T-helper 1 cell treated with Interleukin-12 subunit alpha and Interleukin-12 subunit beta and Interleukin-4 antibody, amounts not matched to agents 30 ng/mL and 1 ng/mL, for 36 hours (primary cell): ENCODE data around the gene IL6ST. TPM values are rescaled to one million over a fixed set of nuclear protein-coding genes. Genes with fewer than 3 reads are reported as not detected.

Experiments
- intact Hi-C: fragments of 100-400 bp; cut with micrococcal nuclease; formaldehyde crosslinking; loops from one replicate; pipeline ENCODE4 v1.15.1; 2024
- total RNA-seq: library from RNA; stranded (reverse); gene quantifications from 2 replicates; pipeline ENCODE4 v1.2.3, GENCODE V29; 2022

Gene IL6ST
- total RNA-seq, 1 donor from 2014 or later, result 99.6 TPM

DNA sequence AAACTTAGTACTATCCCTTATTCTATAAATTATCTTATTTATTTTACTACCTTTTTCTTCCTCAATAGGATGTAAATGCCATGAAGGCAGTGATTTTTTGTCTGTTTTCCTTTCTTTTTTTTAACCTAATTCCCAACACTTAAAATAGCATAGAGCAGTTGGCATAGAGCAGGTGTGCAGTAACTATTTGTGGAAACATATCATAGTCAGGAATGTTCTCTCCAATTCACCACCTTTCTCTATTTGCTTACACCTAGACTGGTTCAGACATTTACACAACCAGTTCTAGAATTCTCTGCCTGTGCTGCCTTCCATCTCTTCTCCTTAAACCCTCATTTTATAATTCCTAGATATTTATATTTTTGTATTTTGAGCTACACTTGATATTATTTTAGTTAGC is 94.0 kb downstream of the IL6ST start:
- intact Hi-C loops, result loop anchor here (5.0 to 10.0 kb wide), 3 partner anchors 366 to 728 kb away; partner anchors contain the start of genes CDC20B, DHX29, MTREX and PLPP1

DNA sequence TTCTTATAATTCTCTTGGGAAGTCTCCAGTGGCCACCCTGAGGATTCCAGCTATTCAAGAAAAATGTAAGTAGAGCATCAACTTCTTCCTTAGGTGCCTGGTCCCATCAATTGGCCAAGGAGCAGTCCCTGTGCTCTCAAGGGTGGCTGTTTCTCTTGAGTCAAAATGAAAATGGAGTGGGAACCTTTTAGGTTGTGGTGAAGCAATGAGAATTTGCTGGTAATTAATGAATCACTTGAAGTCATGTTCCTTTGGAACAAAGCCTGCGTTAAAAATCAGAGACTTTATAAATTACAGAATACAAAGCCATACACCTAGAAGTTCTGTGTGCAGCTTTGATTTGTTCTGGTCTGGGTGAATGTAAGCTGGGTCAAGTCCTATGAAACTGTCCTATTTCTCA is 94.7 kb downstream of the IL6ST start:
- intact Hi-C loops, result loop anchor here (5.0 to 10.0 kb wide), 3 partner anchors 365 to 728 kb away; partner anchors contain the start of genes CDC20B, DHX29, MTREX and PLPP1

DNA sequence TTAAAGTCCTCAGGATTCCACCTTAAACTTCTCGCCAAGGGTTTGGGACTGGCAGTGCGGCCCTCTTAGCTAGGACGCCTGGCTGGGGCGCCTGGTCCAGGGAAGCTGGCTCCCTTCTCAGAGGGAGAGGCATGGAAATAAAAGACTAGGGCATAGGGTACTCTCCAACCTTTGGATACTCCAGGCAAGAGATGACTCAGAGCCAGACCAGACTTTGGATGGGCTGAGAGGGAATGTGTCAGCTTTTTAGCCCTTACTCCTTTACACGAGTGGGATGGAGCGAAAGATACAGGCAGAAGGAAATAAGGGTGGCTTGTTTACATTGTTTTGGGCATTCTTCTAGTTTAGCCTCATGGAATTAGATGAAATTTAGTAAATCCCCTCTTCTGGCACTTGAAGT is 95.4 kb downstream of the IL6ST start:
- intact Hi-C loops, result no loop called here

DNA sequence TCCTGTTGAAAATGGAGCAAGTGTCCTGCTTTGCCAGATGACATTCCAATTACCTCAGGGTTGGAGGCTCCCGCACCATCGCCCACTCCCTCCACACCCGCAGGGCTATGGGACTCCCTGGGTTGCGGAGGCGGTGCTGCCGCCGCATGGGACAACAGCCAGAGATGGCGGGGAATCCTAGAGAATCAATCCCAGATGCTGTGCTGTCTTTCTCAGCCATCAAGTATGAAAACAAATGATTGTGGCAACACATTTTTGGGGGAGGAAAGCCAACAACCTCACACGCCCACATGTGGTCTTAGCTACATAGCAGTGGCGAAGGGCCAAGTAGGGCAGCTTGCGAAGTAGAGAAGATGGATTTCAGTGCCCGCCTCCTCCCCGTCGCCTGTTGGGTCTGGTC is 96.9 kb downstream of the IL6ST start:
- intact Hi-C loops, result no loop called here

DNA sequence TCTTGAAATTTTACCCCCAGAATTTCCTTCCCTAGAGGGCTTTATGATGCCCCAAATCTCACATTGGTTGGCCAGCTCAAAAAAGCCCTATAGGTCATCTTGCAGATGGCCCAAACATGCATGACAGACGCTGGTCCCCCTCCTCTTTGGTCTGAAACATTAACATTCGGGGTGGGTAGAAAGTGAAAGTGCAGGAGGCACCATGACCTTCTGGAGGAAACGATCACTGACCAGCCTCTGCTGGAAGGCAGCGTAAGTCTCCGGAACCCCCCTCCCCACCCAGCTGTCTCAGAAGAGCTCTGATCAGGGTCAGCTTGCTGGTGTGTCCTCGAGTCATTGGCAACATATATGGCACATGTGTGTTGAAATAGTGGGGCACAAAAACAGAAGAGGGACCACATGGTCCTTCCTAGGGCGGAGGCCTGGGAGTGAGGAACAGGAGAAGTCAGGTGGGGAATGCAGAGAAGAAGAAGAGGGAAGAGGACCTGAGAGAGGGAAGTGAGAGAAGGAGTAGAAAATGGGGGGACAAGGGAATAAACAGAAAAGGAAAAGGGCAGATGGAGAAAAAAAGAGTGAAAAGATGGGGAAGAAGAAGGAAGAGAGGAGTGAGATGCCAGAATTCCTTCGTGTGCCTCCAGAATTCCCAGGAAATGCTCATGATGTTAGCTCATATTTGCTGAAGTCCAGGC is 97.4 kb downstream of the IL6ST start:
- intact Hi-C loops, result no loop called here

DNA sequence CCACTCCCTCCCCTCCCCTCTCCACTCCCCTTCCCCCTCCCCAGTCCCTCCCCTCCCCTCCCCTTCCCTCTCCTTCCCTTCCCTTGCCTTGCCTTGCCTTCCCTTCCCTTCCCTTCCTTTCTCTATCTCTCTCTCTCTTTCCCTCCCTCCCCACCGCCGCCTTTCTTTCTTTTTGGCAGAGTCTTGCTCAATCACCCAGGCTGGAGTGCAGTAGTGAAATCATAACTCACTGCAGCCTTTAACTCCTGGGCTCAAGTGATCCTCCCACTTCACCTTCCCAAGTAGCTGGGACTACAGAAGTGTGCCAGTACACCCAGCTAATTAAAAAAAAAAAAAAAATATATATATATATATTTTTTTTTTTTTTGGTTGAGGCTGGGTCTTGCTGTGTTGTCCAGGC is 98.1 kb downstream of the IL6ST start:
- intact Hi-C loops, result no loop called here

DNA sequence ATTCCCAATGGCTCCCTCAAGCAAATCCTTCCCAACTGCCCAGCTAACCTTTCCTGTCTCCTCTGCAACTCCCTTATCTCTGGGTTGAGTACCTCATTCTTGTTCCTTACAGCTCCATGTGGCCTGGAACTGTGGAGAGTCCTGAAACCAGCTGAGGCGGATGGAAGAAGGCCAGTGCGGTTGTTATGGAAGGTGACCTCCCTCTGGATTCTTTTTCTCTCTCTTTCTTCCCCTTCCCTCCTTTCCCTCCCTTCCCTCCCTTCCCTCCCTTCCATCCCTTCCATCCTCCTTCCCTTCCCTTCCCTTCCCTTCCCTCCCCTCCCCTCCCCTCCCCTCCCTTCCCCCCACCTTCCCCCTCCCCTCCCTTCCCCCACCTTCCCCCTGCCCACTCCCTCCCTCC is 98.5 kb downstream of the IL6ST start:
- intact Hi-C loops, result no loop called here

DNA sequence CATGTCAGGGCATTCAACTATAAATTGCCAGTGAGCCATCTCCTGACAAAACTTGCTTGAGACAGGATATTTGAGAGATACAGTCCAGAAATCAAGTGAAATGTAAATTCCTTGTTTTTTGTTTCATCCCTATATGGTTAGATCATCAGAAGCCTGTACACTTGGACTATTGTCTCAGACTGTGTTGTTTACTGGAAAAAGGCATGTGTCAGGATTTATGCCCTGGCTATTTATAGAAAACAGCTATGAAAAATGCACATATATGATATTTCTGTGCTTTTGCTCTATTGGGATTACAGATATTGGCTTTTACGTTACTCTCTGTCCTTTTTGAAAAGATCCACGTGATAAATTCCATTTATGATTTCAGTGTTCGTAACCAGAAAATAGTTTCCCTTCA is 99.4 kb downstream of the IL6ST start:
- intact Hi-C loops, result no loop called here

DNA sequence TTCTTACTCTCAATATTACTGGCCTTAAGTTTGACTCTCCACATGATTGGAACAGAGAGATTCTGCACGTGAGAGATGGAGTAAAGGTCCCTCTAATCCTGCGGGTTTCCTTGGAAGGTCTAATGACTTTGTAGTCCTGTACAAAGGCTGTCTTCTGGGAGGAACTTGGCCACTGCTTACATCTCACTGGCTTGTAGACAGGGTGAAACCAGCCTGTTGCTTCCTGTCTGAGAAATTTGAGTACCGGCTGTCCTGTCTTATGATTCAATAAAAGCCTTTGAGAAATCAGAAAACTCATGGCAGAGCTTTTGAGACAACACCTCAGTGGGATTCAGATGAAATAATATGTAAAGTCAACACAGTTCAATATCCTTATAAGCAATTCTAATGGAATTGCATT is 100.6 kb downstream of the IL6ST start:
- intact Hi-C loops, result no loop called here

DNA sequence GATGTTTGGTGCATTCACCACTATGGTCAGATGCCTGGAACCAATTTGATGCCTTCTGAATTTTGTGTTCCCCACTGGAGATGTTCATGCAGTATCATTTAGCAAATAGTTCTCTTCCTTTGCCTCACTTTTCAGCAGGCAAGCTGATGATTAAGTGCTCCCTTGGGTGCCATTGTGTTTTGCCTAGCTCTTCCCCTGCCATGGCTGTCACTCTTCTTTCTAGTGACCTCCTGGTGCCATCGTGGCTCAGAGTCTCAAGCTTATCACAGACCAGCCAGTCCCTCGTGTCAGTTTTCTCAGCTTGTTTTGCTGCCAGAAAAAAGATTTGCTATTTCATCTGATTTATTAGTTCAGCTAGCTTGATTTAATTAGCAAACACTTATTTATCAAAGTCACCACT is 102.3 kb downstream of the IL6ST start:
- intact Hi-C loops, result no loop called here

DNA sequence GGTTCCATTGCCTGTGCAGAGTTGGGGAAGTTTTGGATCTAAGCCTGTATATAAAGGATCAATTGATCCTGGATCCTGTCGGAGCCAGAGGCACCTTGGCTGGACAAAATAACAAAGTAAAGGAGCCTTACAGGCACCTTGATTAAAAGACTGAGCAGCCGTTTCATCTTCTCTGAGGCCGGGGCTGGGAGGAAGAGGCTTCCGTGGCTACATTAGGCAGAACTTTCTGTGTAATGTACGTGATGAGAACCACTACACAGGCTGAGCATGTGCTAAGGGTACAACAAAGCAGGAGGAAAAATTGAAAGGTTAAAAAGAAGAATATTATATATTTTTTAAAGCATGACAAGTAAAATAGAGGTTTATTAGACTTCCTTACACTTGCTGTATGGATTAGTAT is 106.6 kb downstream of the IL6ST start:
- intact Hi-C loops, result no loop called here

DNA sequence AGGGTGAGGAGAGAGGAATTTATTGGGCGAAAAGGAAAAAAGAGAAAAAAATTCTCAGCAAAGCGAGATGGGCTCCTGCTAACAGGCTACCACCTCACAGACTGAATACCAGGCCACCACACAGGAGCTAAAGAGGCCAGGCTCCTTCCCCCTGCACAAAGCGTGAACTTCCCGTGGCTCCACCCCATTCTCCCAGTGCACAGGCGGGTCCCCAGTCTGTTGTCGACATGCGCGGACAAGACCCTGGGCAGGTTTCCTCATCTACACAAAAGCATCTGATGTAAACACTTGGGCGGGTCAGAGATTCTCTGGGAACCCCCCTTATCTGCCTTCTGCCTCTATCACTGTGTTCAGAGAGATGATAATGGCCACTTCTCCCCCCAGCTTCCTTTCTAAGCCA is 109.4 kb downstream of the IL6ST start:
- intact Hi-C loops, result no loop called here

Other genes starting within 250 kb of the IL6ST start
- 2.9 and 3.2 TPM in 2 replicates for gene IL31RA, start 143.6 kb downstream of the IL6ST start, total RNA-seq
- 6.4 and 7.5 TPM in 2 replicates for gene ANKRD55, start 238.4 kb upstream of the IL6ST start, total RNA-seq